ENCODE results near the gene KHDC4. TPM values are rescaled to one million over a fixed set of nuclear protein-coding genes. Genes with fewer than 3 reads are reported as not detected.
A peak's percentile ranks its signal among the peaks of the same experiment; 100 is the strongest.

KHDC4 gene
- total and polyA plus RNA-seq, 2 experiments from 2014 or later: 47.1 to 57.7 TPM

DNA sequence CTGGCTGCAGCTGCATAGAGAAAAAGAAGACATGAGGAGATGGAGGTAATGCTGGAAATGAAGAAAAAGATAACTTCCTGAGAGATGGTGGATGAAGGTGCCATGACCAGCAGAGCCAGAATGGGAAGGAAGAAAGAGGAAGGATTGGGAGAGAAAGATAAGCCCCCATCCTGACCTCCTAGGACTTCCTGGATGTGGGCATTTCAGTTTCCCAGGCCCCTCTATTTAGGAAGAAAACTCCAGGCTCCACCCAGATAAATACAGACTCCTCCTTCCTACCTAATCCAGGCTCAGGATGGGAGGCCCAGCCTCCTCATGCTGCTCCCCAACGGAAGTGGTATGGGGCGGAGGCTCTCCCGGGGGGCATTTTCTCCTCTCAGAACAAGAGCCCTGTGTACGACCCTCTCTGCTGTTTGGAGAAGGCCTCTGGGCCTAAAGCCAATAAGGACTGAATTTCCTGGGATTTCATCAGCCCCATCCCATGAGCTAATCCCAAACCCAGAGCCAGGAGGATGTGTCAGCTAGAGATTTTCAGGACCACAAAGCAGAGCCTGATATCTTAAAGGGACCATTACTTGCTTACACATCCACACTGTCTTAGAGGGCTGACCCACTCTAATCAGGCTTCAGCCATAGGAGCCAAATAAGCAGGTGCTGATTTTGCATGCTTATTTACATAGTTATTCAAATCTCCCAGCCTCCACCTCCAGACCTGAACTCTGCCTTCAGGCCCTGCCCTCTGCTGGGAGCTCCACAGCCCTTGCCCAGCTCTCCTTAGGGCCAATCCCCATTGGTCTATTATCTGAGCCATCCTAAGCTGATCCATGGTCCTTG is 49.2 kb upstream of the KHDC4 start:
- Mint-ChIP-seq H3K4me3 (peak overlapping the region; percentile 61), H3K36me3 (ENCODE audit: low read depth) (peaks cover 8% of the 10 kb centered on the region), H3K9me3 (peaks cover 3% of the 10 kb centered on the region; the same call in 2 of the 3 replicates), H3K4me1 (peaks cover 68% of the 10 kb centered on the region), H3K27ac (peak overlapping the region; percentile 97), H3K27me3 (ENCODE audit: insufficient read depth, low read depth, poor library complexity) (peaks cover 15% of the 10 kb centered on the region)
- H3K36me3 ChIP-seq (ENCODE audit: insufficient read depth): no peaks in the 10 kb centered on the region
- no peak for TF ChIP-seq CREB1 (CRISPR knock-in tag; IDR thresholded peaks at IDR 0.05; ENCODE audit: low read depth)
- no peak for TF ChIP-seq STAT1 (IDR thresholded peaks at IDR 0.05; ENCODE audit: unreplicated experiment)
- TF ChIP-seq, protein P1, sequence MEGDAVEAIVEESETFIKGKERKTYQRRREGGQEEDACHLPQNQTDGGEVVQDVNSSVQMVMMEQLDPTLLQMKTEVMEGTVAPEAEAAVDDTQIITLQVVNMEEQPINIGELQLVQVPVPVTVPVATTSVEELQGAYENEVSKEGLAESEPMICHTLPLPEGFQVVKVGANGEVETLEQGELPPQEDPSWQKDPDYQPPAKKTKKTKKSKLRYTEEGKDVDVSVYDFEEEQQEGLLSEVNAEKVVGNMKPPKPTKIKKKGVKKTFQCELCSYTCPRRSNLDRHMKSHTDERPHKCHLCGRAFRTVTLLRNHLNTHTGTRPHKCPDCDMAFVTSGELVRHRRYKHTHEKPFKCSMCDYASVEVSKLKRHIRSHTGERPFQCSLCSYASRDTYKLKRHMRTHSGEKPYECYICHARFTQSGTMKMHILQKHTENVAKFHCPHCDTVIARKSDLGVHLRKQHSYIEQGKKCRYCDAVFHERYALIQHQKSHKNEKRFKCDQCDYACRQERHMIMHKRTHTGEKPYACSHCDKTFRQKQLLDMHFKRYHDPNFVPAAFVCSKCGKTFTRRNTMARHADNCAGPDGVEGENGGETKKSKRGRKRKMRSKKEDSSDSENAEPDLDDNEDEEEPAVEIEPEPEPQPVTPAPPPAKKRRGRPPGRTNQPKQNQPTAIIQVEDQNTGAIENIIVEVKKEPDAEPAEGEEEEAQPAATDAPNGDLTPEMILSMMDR (conservative IDR thresholded peaks at IDR 0.05; ENCODE audit: low read depth in 2 of 2): peak in 1 of 2 experiments; percentile 33; a peak in 3 of 4 replicates
- DNase-seq (ENCODE audit: low spot score) (peak; percentile 74), ATAC-seq (peak; percentile 66)
- peak overlapping the region; percentile 72 for H3K4me2 ChIP-seq
- no peaks in the 10 kb centered on the region for H3K27me3 ChIP-seq (ENCODE audit: insufficient read depth)
- H4K20me1 ChIP-seq (replicated peaks; ENCODE audit: insufficient read depth): no peaks in the 10 kb centered on the region
- H3K79me2 ChIP-seq (replicated peaks; ENCODE audit: insufficient read depth): no peaks in the 10 kb centered on the region
- peak overlapping the region; percentile 33; the same call in 1 of the 2 replicates for H3K4me3 ChIP-seq
- no peaks in the 10 kb centered on the region for H3K9me2 ChIP-seq (ENCODE audit: insufficient read depth)
- H2AFZ ChIP-seq: no peak overlapping the region
- H3K4me1 ChIP-seq (ENCODE audit: insufficient read depth): peaks cover 46% of the 10 kb centered on the region
- H3K27ac ChIP-seq (ENCODE audit: low read depth): peak overlapping the region; percentile 69
- H3F3A ChIP-seq (replicated peaks; ENCODE audit: low read depth): peaks cover 16% of the 10 kb centered on the region

DNA sequence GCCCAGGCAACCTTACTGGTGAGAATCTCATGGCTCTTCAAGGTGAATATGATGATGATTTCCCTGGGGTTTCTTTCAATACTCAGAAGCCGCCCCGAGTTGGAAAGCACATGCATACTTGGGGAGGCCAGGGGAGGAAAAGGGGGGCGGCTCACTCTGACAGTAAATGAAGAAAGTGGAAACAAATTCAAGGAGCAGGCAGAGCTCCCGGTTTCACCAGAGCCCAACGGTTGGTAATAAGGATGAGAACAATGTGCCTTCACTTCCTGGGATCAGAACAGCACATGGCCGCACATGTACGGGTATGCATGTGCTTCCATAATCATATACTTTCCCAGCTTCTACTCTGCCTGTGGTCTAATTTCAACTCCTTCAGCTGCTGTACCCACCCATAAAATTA is 47.9 kb upstream of the KHDC4 start:
- peaks cover 48% of the 10 kb centered on the region for H3K4me1 ChIP-seq (ENCODE audit: insufficient read depth)
- peaks cover 3% of the 10 kb centered on the region for H4K20me1 ChIP-seq (replicated peaks; ENCODE audit: insufficient read depth)
- peaks cover 7% of the 10 kb centered on the region for H3K79me2 ChIP-seq (replicated peaks; ENCODE audit: insufficient read depth)
- 0 out of 2 replicates have a peak overlapping the region, but pooled peaks have one; percentile 26 for H3K4me2 ChIP-seq
- no peaks in the 10 kb centered on the region for H3K27me3 ChIP-seq (ENCODE audit: insufficient read depth)
- peaks cover 8% of the 10 kb centered on the region for H3K36me3 Mint-ChIP-seq (ENCODE audit: low read depth)
- H3K9me2 ChIP-seq (ENCODE audit: insufficient read depth): no peaks in the 10 kb centered on the region
- no peaks in the 10 kb centered on the region for H3K36me3 ChIP-seq (ENCODE audit: insufficient read depth)
- H3K4me3 ChIP-seq: no peak overlapping the region
- no peak overlapping the region for H2AFZ ChIP-seq
- peaks cover 59% of the 10 kb centered on the region for H3K4me1 Mint-ChIP-seq
- DNase-seq (ENCODE audit: low spot score) (no peak), ATAC-seq (no peak)
- peaks cover 18% of the 10 kb centered on the region for H3K27me3 Mint-ChIP-seq (ENCODE audit: insufficient read depth, low read depth, poor library complexity)
- no peaks in the 10 kb centered on the region; the same call in 1 of the 3 replicates for H3K9me3 Mint-ChIP-seq
- peak overlapping the region; percentile 34; the same call in 1 of the 3 replicates for H3K4me3 Mint-ChIP-seq
- H3K27ac Mint-ChIP-seq: no peak overlapping the region
- peaks cover 16% of the 10 kb centered on the region for H3F3A ChIP-seq (replicated peaks; ENCODE audit: low read depth)
- no peak overlapping the region for H3K27ac ChIP-seq (ENCODE audit: low read depth)
- TF ChIP-seq, protein P2, sequence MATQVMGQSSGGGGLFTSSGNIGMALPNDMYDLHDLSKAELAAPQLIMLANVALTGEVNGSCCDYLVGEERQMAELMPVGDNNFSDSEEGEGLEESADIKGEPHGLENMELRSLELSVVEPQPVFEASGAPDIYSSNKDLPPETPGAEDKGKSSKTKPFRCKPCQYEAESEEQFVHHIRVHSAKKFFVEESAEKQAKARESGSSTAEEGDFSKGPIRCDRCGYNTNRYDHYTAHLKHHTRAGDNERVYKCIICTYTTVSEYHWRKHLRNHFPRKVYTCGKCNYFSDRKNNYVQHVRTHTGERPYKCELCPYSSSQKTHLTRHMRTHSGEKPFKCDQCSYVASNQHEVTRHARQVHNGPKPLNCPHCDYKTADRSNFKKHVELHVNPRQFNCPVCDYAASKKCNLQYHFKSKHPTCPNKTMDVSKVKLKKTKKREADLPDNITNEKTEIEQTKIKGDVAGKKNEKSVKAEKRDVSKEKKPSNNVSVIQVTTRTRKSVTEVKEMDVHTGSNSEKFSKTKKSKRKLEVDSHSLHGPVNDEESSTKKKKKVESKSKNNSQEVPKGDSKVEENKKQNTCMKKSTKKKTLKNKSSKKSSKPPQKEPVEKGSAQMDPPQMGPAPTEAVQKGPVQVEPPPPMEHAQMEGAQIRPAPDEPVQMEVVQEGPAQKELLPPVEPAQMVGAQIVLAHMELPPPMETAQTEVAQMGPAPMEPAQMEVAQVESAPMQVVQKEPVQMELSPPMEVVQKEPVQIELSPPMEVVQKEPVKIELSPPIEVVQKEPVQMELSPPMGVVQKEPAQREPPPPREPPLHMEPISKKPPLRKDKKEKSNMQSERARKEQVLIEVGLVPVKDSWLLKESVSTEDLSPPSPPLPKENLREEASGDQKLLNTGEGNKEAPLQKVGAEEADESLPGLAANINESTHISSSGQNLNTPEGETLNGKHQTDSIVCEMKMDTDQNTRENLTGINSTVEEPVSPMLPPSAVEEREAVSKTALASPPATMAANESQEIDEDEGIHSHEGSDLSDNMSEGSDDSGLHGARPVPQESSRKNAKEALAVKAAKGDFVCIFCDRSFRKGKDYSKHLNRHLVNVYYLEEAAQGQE (IDR thresholded peaks at IDR 0.05; ENCODE audit: unreplicated experiment): no peak
- TF ChIP-seq EZH2 (IDR thresholded peaks at IDR 0.05; ENCODE audit: low read depth, unreplicated experiment) (no peak), ZNF462 (CRISPR knock-in tag; IDR thresholded peaks at IDR 0.05) (no peak), ZNF331 (CRISPR knock-in tag; IDR thresholded peaks at IDR 0.05; ENCODE audit: low read depth) (no peak), NANOG (IDR thresholded peaks at IDR 0.05; ENCODE audit: borderline replicate concordance) (no peak)

Measured in GM23338 (cell line).